ENCODE measurements around the gene DIP2C. TPM values are rescaled to one million over a fixed set of nuclear protein-coding genes. Genes with fewer than 3 reads are reported as not detected.
"Not testable (repeated sequence)": the region's sequence is repeated elsewhere in the genome, so short reads cannot be mapped to it uniquely, and the experiment has no call there.

The DIP2C gene
- total RNA-seq, 1 donor from 2014 or later: 0.53 TPM

DNA sequence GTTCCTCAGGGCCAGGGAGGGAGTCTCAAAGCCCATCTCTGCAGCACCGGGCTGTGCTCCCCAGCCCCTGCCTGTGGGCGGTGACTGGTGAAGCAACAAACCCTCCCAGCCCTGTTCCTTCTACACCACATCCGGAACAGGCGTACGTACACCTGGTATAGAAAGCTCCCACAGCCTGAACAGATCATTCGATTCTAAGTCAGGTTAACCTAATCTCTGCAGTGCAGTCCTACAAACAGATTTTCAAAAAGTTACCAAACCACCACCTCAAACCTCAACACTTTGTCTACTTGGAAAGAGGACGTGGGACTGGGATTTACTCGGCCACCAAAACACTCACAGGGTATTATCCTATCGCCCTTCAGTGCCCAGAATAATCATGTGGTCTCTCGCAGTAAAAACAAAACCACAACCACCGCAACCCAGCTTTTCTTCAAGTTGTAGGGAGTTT is 238.4 kb downstream of the DIP2C start:
- no peak for FAIRE-seq
- H3K27me3 ChIP-seq (ENCODE audit: control insufficient read depth, insufficient read depth, low read length): no peaks in the 10 kb centered on the region
- H3K4me3 ChIP-seq (ENCODE audit: low read depth, low read length): no peak overlapping the region
- no peak for DNase-seq (ENCODE audit: low read depth)
- TF ChIP-seq, protein P1, sequence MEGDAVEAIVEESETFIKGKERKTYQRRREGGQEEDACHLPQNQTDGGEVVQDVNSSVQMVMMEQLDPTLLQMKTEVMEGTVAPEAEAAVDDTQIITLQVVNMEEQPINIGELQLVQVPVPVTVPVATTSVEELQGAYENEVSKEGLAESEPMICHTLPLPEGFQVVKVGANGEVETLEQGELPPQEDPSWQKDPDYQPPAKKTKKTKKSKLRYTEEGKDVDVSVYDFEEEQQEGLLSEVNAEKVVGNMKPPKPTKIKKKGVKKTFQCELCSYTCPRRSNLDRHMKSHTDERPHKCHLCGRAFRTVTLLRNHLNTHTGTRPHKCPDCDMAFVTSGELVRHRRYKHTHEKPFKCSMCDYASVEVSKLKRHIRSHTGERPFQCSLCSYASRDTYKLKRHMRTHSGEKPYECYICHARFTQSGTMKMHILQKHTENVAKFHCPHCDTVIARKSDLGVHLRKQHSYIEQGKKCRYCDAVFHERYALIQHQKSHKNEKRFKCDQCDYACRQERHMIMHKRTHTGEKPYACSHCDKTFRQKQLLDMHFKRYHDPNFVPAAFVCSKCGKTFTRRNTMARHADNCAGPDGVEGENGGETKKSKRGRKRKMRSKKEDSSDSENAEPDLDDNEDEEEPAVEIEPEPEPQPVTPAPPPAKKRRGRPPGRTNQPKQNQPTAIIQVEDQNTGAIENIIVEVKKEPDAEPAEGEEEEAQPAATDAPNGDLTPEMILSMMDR (IDR thresholded peaks at IDR 0.05; ENCODE audit: insufficient read depth, low read length, severe bottlenecking): no peak
- H3K36me3 ChIP-seq (ENCODE audit: control insufficient read depth, insufficient read depth, low read length): no peaks in the 10 kb centered on the region

- no peak overlapping the region for H3K4me3 ChIP-seq (ENCODE audit: low read depth, low read length)
- no peak for FAIRE-seq
- TF ChIP-seq, protein P1 (IDR thresholded peaks at IDR 0.05; ENCODE audit: insufficient read depth, low read length, severe bottlenecking): no peak
- no peaks in the 10 kb centered on the region for H3K36me3 ChIP-seq (ENCODE audit: control insufficient read depth, insufficient read depth, low read length)
- no peak for DNase-seq (ENCODE audit: low read depth)
- no peaks in the 10 kb centered on the region for H3K27me3 ChIP-seq (ENCODE audit: control insufficient read depth, insufficient read depth, low read length)
Observed at GRCh38 chr10:450463-450862, 239.0 kb downstream of the DIP2C start.

DNA sequence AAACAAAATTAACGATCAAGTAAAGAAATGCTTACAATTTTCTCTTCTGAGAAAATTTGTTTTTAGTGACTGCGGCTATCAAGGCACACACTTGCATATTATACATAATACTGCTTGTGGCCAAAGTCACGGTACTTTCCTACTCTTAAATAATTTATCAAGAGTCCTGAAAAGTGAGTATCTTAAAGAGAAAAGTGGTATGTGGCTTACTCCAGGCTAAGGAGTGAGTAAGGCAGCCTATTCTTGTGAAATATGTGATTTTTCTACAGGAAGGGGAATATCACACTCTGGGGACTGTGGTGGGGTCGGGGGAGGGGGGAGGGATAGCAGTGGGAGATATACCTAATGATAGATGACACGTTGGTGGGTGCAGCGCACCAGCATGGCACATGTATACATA is 240.1 kb downstream of the DIP2C start:
- not testable (repeated sequence) for H3K36me3 ChIP-seq (ENCODE audit: control insufficient read depth, insufficient read depth, low read length); DNase-seq (ENCODE audit: low read depth); H3K4me3 ChIP-seq (ENCODE audit: low read depth, low read length); FAIRE-seq; H3K27me3 ChIP-seq (ENCODE audit: control insufficient read depth, insufficient read depth, low read length)

- H3K27me3 ChIP-seq (ENCODE audit: control insufficient read depth, insufficient read depth, low read length): no peaks in the 10 kb centered on the region
- no peaks in the 10 kb centered on the region for H3K36me3 ChIP-seq (ENCODE audit: control insufficient read depth, insufficient read depth, low read length)
- no peak for DNase-seq (ENCODE audit: low read depth)
- TF ChIP-seq, protein P1 (IDR thresholded peaks at IDR 0.05; ENCODE audit: insufficient read depth, low read length, severe bottlenecking): no peak
- H3K4me3 ChIP-seq (ENCODE audit: low read depth, low read length): no peak overlapping the region
- no peak for FAIRE-seq
Observed at GRCh38 chr10:443459-443858, 246.0 kb downstream of the DIP2C start.

GRCh38 chr10:442209-442608 is 247.3 kb downstream of the DIP2C start:
- FAIRE-seq (no peak), DNase-seq (ENCODE audit: low read depth) (no peak)
- H3K36me3 ChIP-seq (ENCODE audit: control insufficient read depth, insufficient read depth, low read length): no peaks in the 10 kb centered on the region
- H3K27me3 ChIP-seq (ENCODE audit: control insufficient read depth, insufficient read depth, low read length): no peaks in the 10 kb centered on the region
- no peak overlapping the region for H3K4me3 ChIP-seq (ENCODE audit: low read depth, low read length)
- TF ChIP-seq, protein P1 (IDR thresholded peaks at IDR 0.05; ENCODE audit: insufficient read depth, low read length, severe bottlenecking): no peak

DNA sequence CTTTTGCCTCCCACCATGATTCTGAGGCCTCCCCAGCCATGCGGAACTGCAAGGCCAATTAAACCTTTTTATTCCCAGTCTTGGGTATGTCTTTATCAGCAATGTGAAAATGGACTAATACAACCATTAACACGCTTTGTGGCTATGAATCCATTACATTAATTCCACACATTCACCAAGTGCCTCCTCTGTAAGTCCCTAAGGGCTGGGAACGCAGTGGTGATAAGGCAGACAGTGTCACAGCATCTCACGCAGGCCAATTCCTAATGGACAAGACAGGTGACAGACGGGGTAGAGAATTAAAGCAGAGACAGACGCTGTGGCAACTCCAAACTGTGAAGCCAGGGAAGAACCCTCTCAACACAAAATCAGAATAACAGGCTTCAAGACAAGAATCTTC is 247.8 kb downstream of the DIP2C start:
- DNase-seq (ENCODE audit: low read depth) (no peak), FAIRE-seq (no peak)
- H3K36me3 ChIP-seq (ENCODE audit: control insufficient read depth, insufficient read depth, low read length): no peaks in the 10 kb centered on the region
- no peak overlapping the region for H3K4me3 ChIP-seq (ENCODE audit: low read depth, low read length)
- TF ChIP-seq, protein P1 (IDR thresholded peaks at IDR 0.05; ENCODE audit: insufficient read depth, low read length, severe bottlenecking): no peak
- H3K27me3 ChIP-seq (ENCODE audit: control insufficient read depth, insufficient read depth, low read length): no peaks in the 10 kb centered on the region

Measured in bronchial epithelial cell (primary cell).